ENCODE results near the gene HSF5. TPM values are rescaled to one million over a fixed set of nuclear protein-coding genes. Genes with fewer than 3 reads are reported as not detected.

HSF5 gene
- total and polyA plus RNA-seq, 2 of the 13 experiments (the other 11 are each of a cell fraction or from before 2014, with no cell fraction given): not detected

GRCh38 chr17:58370309-58370708 is 117.9 kb downstream of the HSF5 start:
- no peak overlapping the region for H2AFZ ChIP-seq (ENCODE audit: low read length)

More at GRCh38 chr17:58370309-58370708, 117.9 kb downstream of the HSF5 start:
- H3K4me1 ChIP-seq (ENCODE audit: insufficient read depth, low read length): peaks cover 97% of the 10 kb centered on the region
- H3K79me2 ChIP-seq (ENCODE audit: insufficient read depth, low read length): peaks cover 87% of the 10 kb centered on the region
- ATAC-seq: no peak
- H4K20me1 ChIP-seq (ENCODE audit: insufficient read depth, low read length): no peaks in the 10 kb centered on the region
- DNase-seq (ENCODE audit: low spot score): no peak
- TF ChIP-seq ZNF441 (CRISPR knock-in tag; IDR thresholded peaks at IDR 0.05; ENCODE audit: borderline replicate concordance): no peak
- TF ChIP-seq IKZF5 (CRISPR knock-in tag; IDR thresholded peaks at IDR 0.05): no peak
- TF ChIP-seq CCAR2 (optimal IDR thresholded peaks at IDR 0.05; ENCODE audit: low read depth, low read length): no peak
- TF ChIP-seq HCFC1 (IDR thresholded peaks at IDR 0.05; ENCODE audit: low read depth, low read length): no peak
- TF ChIP-seq HIC2 (CRISPR knock-in tag; IDR thresholded peaks at IDR 0.05; ENCODE audit: low read depth): no peak
- TF ChIP-seq POLR2G (IDR thresholded peaks at IDR 0.05; ENCODE audit: low read depth, low read length): no peak
- TF ChIP-seq ZNF17 (CRISPR knock-in tag; IDR thresholded peaks at IDR 0.05): 0 out of 2 replicates have a peak, but pooled peaks have one; percentile 56
- TF ChIP-seq MAFG (CRISPR knock-in tag; IDR thresholded peaks at IDR 0.05): no peak
- TF ChIP-seq CBX1 (IDR thresholded peaks at IDR 0.05; ENCODE audit: low read depth): no peak
- TF ChIP-seq ATF7-NPFF (CRISPR knock-in tag; IDR thresholded peaks at IDR 0.05; ENCODE audit: low read depth): no peak
- 0 out of 2 replicates have a peak, but pooled peaks have one; percentile 18 for TF ChIP-seq ZMAT3 (CRISPR knock-in tag; conservative IDR thresholded peaks at IDR 0.05)
- no peak for TF ChIP-seq MLLT10 (CRISPR knock-in tag; IDR thresholded peaks at IDR 0.05)
- 0 out of 2 replicates have a peak, but pooled peaks have one; percentile 13 for TF ChIP-seq ZBTB38 (CRISPR knock-in tag; IDR thresholded peaks at IDR 0.05)
- TF ChIP-seq ZNF501 (CRISPR knock-in tag; IDR thresholded peaks at IDR 0.05): peak; percentile 2; the same call in 1 of the 2 replicates
- no peak for TF ChIP-seq HNF4A (CRISPR knock-in tag; IDR thresholded peaks at IDR 0.05)
- TF ChIP-seq SMARCE1 (IDR thresholded peaks at IDR 0.05; ENCODE audit: borderline replicate concordance): no peak
- intact Hi-C loops (cut with micrococcal nuclease; ENCODE audit: unreplicated experiment) (no loop called here), in situ Hi-C loops (cut with HindIII; ENCODE audit: extremely low pct_ligation_motif_present, low pct_unique_long_range_greater_than_20kb) (no loop called here)
- CTCF ChIA-PET (ENCODE audit: low intra/inter-chr PET ratio, low total read pairs): no interaction called here
- H3K27ac ChIP-seq (ENCODE audit: extremely low read length, insufficient read depth, low read length): peak overlapping the region; percentile 92
- no peaks in the 10 kb centered on the region for H3K27me3 ChIP-seq (ENCODE audit: control insufficient read depth in 1 of 2, insufficient read depth in 2 of 2, low read length in 2 of 2)
- POLR2A ChIA-PET: interaction anchor here (0.9 to 12.9 kb wide), 15 partner anchors 10 to 509 kb away, joined by 3 to 458 read pairs (median 6); partner anchors contain the start of genes RNF43 and SUPT4H1
- peak overlapping the region; percentile 36 for H3K9ac ChIP-seq (ENCODE audit: insufficient read depth, low read depth, low read length)
- 88% methylated on average over 5 of the region's 5 CpGs for WGBS (ENCODE audit: low lambda C conversion rate)
- peak overlapping the region; percentile 26; the same call in 1 of the 2 replicates for H3K4me2 ChIP-seq (ENCODE audit: low read depth, low read length)
- H3K4me3 ChIP-seq (replicated peaks in 1 of 3; ENCODE audit: insufficient read depth in 1 of 3, low read depth in 2 of 3, low read length in 3 of 3): no peak overlapping the region
- BruUV-seq (replicated peaks): TSS peak; percentile 73
- H3K36me3 ChIP-seq (replicated peaks in 1 of 2; ENCODE audit: control insufficient read depth in 1 of 2, insufficient read depth in 2 of 2, low read length in 2 of 2): peaks cover 40 to 68% of the 10 kb centered on the region in 2 experiments
- FAIRE-seq: no peak
- H3K9me3 ChIP-seq (ENCODE audit: low read length): no peaks in the 10 kb centered on the region

Data from HepG2 (cell line).